ENCODE measurements around the gene TRIB2. TPM values are rescaled to one million over a fixed set of nuclear protein-coding genes. Genes with fewer than 3 reads are reported as not detected.

TRIB2 gene
- total RNA-seq (100 to 1,000 TPM in 5 of 7 donors, 10 to 100 TPM in 2; 69.3 to 216 (median 148) TPM), polyA plus RNA-seq (10 to 100 TPM; 45.5 to 73.3 (median 51.0) TPM)
- long read RNA-seq, donor 1, full-length matches to known transcripts: 20 of 20 reads
- long read RNA-seq, donor 1, partial matches to known transcripts: 0 of 20 reads
- long read RNA-seq, donor 1, other reads (novel, unspliced or antisense): 0 of 20 reads
- long read RNA-seq, donor 2, full-length matches to known transcripts: 13 of 18 reads
- long read RNA-seq, donor 2, partial matches to known transcripts: 5 of 18 reads
- long read RNA-seq, donor 2, other reads (novel, unspliced or antisense): 0 of 18 reads

GRCh38 chr2:12716282-12717190 lies at the start of gene TRIB2:
Gene TRIB2 (plus strand): TSS chr2:12716936. CDS start chr2:12718308, 1,372 bp downstream.
- intact Hi-C loops (cut with DNase I; ENCODE audit: low total_unique reads): loop anchor here (5.0 kb wide), 1 partner anchor 889 kb away; no protein-coding TSS in a partner anchor
- Histone ChIP-seq H3K27me3 (replicated peaks in 1 of 7) (peaks cover 0 to 36% (median 6%) of the 10 kb centered on the region in 7 donors), H3K27ac (peak within 1 kb of the TSS; percentile 84 to 97 (median 96)), H3K9me3 (no peaks in the 10 kb centered on the region), H3K4me1 (peaks cover 10 to 60% (median 28%) of the 10 kb centered on the region in 6 donors), H3K4me3 (peak within 1 kb of the TSS; percentile 52 to 92 (median 78)), H3K36me3 (no peaks in the 10 kb centered on the region)
- DNase-seq: peak; percentile 97
- TF ChIP-seq POLR2A (IDR thresholded peaks at IDR 0.05): peak in 1 of 3 donors; percentile 48
- peak in 7 of 11 experiments; percentile 3 to 58 (median 38) for TF ChIP-seq CTCF (IDR thresholded peaks at IDR 0.05 in 8 of 11, conservative IDR thresholded peaks at IDR 0.05 in 3 of 11)
- TF ChIP-seq POLR2AphosphoS5 (IDR thresholded peaks at IDR 0.05): peak; percentile 92 to 94 (median 94)
- 0 to 3% (median 0%) methylated on average over 35 to 90 of the region's 90 CpGs for WGBS, 5 donors

GRCh38 chr2:12669036-12669435 lies 47.7 kb upstream of the TRIB2 start:
- no peak overlapping the region for H3K4me3 ChIP-seq
- H3K4me1 ChIP-seq: peaks cover 0 to 13% (median 0%) of the 10 kb centered on the region in 6 donors
- TF ChIP-seq CTCF (IDR thresholded peaks at IDR 0.05 in 8 of 11, conservative IDR thresholded peaks at IDR 0.05 in 3 of 11) (no peak), POLR2A (IDR thresholded peaks at IDR 0.05) (no peak), POLR2AphosphoS5 (IDR thresholded peaks at IDR 0.05) (no peak)
- no peaks in the 10 kb centered on the region for H3K27me3 ChIP-seq (replicated peaks in 1 of 7)
- intact Hi-C loops (cut with DNase I; ENCODE audit: low total_unique reads): no loop called here
- no peaks in the 10 kb centered on the region for H3K36me3 ChIP-seq
- 85 to 93% (median 90%) methylated on average over 3 of the region's 3 CpGs for WGBS, 5 donors
- DNase-seq: no peak
- H3K9me3 ChIP-seq: peaks cover 0 to 25% (median 20%) of the 10 kb centered on the region in 8 donors
- H3K27ac ChIP-seq: no peak overlapping the region

- no peak for DNase-seq
- 81 to 92% (median 86%) methylated on average over 8 of the region's 8 CpGs for WGBS, 5 donors
- intact Hi-C loops (cut with DNase I; ENCODE audit: low total_unique reads): no loop called here
- TF ChIP-seq CTCF (IDR thresholded peaks at IDR 0.05 in 8 of 11, conservative IDR thresholded peaks at IDR 0.05 in 3 of 11) (no peak), POLR2AphosphoS5 (IDR thresholded peaks at IDR 0.05) (no peak), POLR2A (IDR thresholded peaks at IDR 0.05) (no peak)
- Histone ChIP-seq H3K27me3 (replicated peaks in 1 of 7) (no peaks in the 10 kb centered on the region), H3K9me3 (no peaks in the 10 kb centered on the region), H3K4me3 (no peak overlapping the region), H3K27ac (no peak overlapping the region), H3K4me1 (no peaks in the 10 kb centered on the region), H3K36me3 (no peaks in the 10 kb centered on the region)
Observed at GRCh38 chr2:12672711-12673315, 43.9 kb upstream of the TRIB2 start.
